HG02981 (cell line): ENCODE measurements around the gene TDRD3.
"Not testable (repeated sequence)": the region's sequence is repeated elsewhere in the genome, so short reads cannot be mapped to it uniquely, and the experiment has no call there.

ENCODE experiments used
- ATAC-seq: cut with Tn5 transposase; IDR thresholded peaks from one replicate; pipeline ENCODE4 v1.9.1; 2021; ENCODE audit warnings: mild to moderate bottlenecking, moderate library complexity; ENCODE audit not compliant: unreplicated experiment

TDRD3 gene

GRCh38 chr13:60396783-60397703, at the start of gene TDRD3:
Gene TDRD3, plus strand, starts transcription at chr13:60397220. Its CDS starts 145 bp downstream, at chr13:60397365.
- peak; percentile 62 for ATAC-seq

GRCh38 chr13:60347690-60348089, 49.3 kb upstream of the TDRD3 start:
- no peak for ATAC-seq

GRCh38 chr13:60348097-60348496, 48.9 kb upstream of the TDRD3 start:
- ATAC-seq: no peak

- no peak for ATAC-seq
Observed at GRCh38 chr13:60351326-60351725, 45.7 kb upstream of the TDRD3 start.

GRCh38 chr13:60351855-60352615, 45.0 kb upstream of the TDRD3 start:
- no peak for ATAC-seq

- ATAC-seq: no peak
Observed at GRCh38 chr13:60352644-60353043, 44.4 kb upstream of the TDRD3 start.

GRCh38 chr13:60355056-60355455, 42.0 kb upstream of the TDRD3 start:
- ATAC-seq: no peak

- ATAC-seq: no peak
Observed at GRCh38 chr13:60356970-60357369, 40.0 kb upstream of the TDRD3 start.

GRCh38 chr13:60358453-60358852, 38.6 kb upstream of the TDRD3 start:
- no peak for ATAC-seq

- ATAC-seq: no peak
Observed at GRCh38 chr13:60363288-60363687, 33.7 kb upstream of the TDRD3 start.

- peak; percentile 70 for ATAC-seq
Observed at GRCh38 chr13:60369242-60369641, 27.8 kb upstream of the TDRD3 start.

- no peak for ATAC-seq
Observed at GRCh38 chr13:60370343-60370742, 26.7 kb upstream of the TDRD3 start.

GRCh38 chr13:60372141-60372540, 24.9 kb upstream of the TDRD3 start:
- no peak for ATAC-seq

GRCh38 chr13:60379282-60379681, 17.7 kb upstream of the TDRD3 start:
- not testable (repeated sequence) for ATAC-seq

GRCh38 chr13:60379837-60380565, 17.0 kb upstream of the TDRD3 start:
- ATAC-seq: peak; percentile 67

- ATAC-seq: no peak
Observed at GRCh38 chr13:60384911-60385310, 12.1 kb upstream of the TDRD3 start.

- ATAC-seq: no peak
Observed at GRCh38 chr13:60386250-60386649, 10.8 kb upstream of the TDRD3 start.

- ATAC-seq: no peak
Observed at GRCh38 chr13:60392131-60392530, 4.9 kb upstream of the TDRD3 start.

- ATAC-seq: peak; percentile 67
Observed at GRCh38 chr13:60395971-60396782, 843 bp upstream of the TDRD3 start.

GRCh38 chr13:60397704-60398378, 821 bp downstream of the TDRD3 start:
- ATAC-seq: peak; percentile 30
